Measurements from ENCODE around the gene WDR4. TPM values are rescaled to one million over a fixed set of nuclear protein-coding genes. Genes with fewer than 3 reads are reported as not detected.
"Not testable (repeated sequence)": the region's sequence is repeated elsewhere in the genome, so short reads cannot be mapped to it uniquely, and the experiment has no call there.

WDR4 gene
- total RNA-seq, 1 donor from 2014 or later = 6.0 TPM

DNA sequence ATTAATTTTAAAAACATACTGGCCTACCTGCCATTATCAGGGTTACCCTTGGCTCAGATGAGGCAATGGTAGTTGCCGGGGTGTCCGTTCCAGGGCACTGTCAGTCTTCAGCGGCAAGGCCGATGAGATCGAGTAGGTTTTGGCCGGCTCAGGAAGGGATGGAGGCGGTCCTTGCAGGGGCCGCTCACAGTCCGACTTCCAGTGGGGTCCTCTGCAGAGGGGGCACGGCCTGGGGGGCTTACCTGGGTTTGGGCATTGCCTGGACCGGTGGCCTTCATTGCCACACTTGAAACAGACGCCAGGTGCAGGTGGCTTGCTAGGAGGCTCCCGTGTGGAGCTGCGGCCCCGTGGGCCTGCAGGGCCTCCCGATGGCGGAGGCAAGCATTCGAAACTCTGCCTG, 43.6 kb upstream of the WDR4 start:
- peaks cover 10% of the 10 kb centered on the region for H3K4me1 ChIP-seq
- no peaks in the 10 kb centered on the region for H3K27me3 ChIP-seq (ENCODE audit: low read depth)
- DNase-seq = no peak
- no peak overlapping the region for H3K4me3 ChIP-seq
- TF ChIP-seq, protein P1, sequence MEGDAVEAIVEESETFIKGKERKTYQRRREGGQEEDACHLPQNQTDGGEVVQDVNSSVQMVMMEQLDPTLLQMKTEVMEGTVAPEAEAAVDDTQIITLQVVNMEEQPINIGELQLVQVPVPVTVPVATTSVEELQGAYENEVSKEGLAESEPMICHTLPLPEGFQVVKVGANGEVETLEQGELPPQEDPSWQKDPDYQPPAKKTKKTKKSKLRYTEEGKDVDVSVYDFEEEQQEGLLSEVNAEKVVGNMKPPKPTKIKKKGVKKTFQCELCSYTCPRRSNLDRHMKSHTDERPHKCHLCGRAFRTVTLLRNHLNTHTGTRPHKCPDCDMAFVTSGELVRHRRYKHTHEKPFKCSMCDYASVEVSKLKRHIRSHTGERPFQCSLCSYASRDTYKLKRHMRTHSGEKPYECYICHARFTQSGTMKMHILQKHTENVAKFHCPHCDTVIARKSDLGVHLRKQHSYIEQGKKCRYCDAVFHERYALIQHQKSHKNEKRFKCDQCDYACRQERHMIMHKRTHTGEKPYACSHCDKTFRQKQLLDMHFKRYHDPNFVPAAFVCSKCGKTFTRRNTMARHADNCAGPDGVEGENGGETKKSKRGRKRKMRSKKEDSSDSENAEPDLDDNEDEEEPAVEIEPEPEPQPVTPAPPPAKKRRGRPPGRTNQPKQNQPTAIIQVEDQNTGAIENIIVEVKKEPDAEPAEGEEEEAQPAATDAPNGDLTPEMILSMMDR (IDR thresholded peaks at IDR 0.05; ENCODE audit: borderline replicate concordance) = no peak
- H3K36me3 ChIP-seq = no peaks in the 10 kb centered on the region
- intact Hi-C loops (cut with micrococcal nuclease) = no loop called here
- H3K9me3 ChIP-seq (replicated peaks) = no peaks in the 10 kb centered on the region
- H3K27ac ChIP-seq (replicated peaks) = no peak overlapping the region

DNA sequence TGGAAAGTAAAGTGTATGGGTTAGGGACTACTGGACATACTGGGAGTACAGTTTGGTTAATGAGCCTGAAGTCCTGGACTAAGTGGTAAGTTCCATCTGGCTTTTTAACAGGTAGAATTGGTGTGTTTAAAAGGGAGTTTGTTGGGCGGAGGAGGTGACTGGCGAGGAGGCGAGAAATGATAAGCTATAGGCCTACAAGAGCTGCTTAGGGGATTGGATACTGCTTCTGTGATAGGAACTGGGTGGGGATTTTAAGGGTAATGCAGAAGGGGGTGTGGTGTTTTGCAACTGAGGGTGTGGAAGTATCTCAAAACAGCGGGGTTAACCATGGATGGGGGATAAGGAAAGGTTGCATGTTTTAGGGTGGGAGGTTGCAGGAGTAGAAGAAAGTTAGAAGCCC, 42.6 kb upstream of the WDR4 start:
- intact Hi-C loops (cut with micrococcal nuclease) = no loop called here
- Histone ChIP-seq H3K36me3 (no peaks in the 10 kb centered on the region), H3K9me3 (replicated peaks) (no peaks in the 10 kb centered on the region), H3K27ac (replicated peaks) (no peak overlapping the region), H3K4me1 (peaks cover 10% of the 10 kb centered on the region), H3K4me3 (no peak overlapping the region), H3K27me3 (ENCODE audit: low read depth) (no peaks in the 10 kb centered on the region)
- no peak for DNase-seq
- TF ChIP-seq, protein P1 (IDR thresholded peaks at IDR 0.05; ENCODE audit: borderline replicate concordance) = no peak

DNA sequence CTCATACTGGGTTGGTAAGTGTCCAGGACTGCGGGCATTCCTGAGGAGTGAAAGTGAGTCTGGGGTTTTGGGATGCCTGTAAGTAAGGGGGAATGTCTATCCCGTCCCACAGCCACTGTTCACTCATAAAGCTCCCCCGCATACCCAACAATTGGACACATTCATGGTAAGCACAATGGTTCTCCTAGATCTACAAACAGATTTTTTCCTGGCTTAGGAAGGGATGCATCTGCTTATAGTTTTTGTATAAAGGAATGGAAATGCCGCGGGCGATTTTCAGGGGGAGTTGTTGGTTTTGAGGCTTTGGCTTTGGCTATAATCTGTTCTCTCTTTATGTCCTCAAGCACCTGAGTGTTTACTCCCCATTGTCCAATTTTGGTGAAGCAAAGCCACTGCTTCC, 39.0 kb upstream of the WDR4 start:
- peaks cover 3% of the 10 kb centered on the region for H3K36me3 ChIP-seq
- H3K4me1 ChIP-seq = peaks cover 4% of the 10 kb centered on the region
- DNase-seq = no peak
- H3K4me3 ChIP-seq = no peak overlapping the region
- TF ChIP-seq, protein P1 (IDR thresholded peaks at IDR 0.05; ENCODE audit: borderline replicate concordance) = no peak
- H3K27me3 ChIP-seq (ENCODE audit: low read depth) = no peaks in the 10 kb centered on the region
- H3K9me3 ChIP-seq (replicated peaks) = no peaks in the 10 kb centered on the region
- no peak overlapping the region for H3K27ac ChIP-seq (replicated peaks)
- intact Hi-C loops (cut with micrococcal nuclease) = no loop called here

DNA sequence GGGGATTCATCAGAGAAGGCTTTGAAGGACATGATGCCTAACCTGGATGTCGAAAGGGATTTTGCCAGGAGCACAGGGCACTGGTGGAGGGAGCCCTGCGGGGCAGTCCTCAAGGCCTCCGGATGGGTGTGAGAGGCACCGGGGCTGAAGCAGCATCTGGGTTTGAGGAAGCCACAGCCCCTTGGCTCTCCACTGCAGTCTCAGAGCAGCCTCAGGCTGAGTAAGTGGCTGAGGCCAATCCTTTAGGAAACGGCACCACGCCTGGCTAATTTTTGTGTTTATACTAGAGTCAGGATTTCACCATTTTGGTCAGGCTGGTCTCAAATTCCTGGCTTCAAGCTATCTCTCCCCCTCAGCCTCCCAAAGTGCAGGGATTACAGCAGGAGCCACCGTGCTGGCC, 34.1 kb upstream of the WDR4 start:
- peaks cover 4% of the 10 kb centered on the region for H3K4me1 ChIP-seq
- intact Hi-C loops (cut with micrococcal nuclease) = no loop called here
- TF ChIP-seq, protein P1 (IDR thresholded peaks at IDR 0.05; ENCODE audit: borderline replicate concordance) = no peak
- H3K27me3 ChIP-seq (ENCODE audit: low read depth) = no peaks in the 10 kb centered on the region
- no peak overlapping the region for H3K4me3 ChIP-seq
- H3K27ac ChIP-seq (replicated peaks) = no peak overlapping the region
- peaks cover 44% of the 10 kb centered on the region for H3K36me3 ChIP-seq
- no peaks in the 10 kb centered on the region for H3K9me3 ChIP-seq (replicated peaks)
- DNase-seq = no peak

DNA sequence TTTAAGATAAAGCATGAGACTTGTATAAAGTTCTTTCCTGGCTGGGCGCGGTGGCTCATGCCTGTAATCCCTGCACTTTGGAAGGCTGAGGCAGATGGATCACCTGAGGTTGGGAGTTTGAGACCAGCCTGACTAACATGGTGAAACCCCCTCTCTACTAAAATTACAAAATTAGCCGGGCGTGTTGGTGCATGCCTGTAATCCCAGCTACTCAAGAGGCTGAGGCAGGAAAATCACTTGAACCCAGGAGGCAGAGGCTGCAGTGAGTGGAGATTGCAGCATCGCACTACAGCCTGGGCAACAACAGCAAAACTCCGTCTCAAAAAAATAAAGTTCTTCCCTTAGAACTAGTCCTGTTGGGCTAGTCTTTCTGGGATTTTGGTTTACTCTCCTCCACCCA, 32.6 kb upstream of the WDR4 start:
- H3K27ac ChIP-seq (replicated peaks); DNase-seq; H3K4me1 ChIP-seq; H3K9me3 ChIP-seq (replicated peaks); H3K27me3 ChIP-seq (ENCODE audit: low read depth); H3K4me3 ChIP-seq; intact Hi-C loops (cut with micrococcal nuclease): not testable (repeated sequence)
- peaks cover 58% of the 10 kb centered on the region for H3K36me3 ChIP-seq

DNA sequence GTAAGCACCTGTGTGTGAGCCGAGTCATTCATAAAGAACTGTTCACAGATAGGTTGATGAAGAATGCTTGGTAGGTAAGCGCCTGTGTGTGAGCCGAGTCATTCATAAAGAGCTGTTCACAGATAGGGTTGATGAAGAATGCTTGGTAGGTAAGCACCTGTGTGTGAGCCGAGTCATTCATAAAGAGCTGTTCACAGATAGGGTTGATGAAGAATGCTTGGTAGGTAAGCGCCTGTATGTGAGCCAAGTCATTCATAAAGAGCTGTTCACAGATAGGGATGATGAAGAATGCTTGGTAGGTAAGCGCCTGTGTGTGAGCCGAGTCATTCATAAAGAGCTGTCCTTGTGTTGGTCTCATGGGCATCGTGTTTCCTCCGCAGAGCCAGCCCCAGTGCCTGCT, 29.1 kb upstream of the WDR4 start:
- DNase-seq; H3K4me3 ChIP-seq; H3K4me1 ChIP-seq; H3K27ac ChIP-seq (replicated peaks); H3K27me3 ChIP-seq (ENCODE audit: low read depth); intact Hi-C loops (cut with micrococcal nuclease); H3K9me3 ChIP-seq (replicated peaks): not testable (repeated sequence)
- peaks cover 89% of the 10 kb centered on the region for H3K36me3 ChIP-seq

DNA sequence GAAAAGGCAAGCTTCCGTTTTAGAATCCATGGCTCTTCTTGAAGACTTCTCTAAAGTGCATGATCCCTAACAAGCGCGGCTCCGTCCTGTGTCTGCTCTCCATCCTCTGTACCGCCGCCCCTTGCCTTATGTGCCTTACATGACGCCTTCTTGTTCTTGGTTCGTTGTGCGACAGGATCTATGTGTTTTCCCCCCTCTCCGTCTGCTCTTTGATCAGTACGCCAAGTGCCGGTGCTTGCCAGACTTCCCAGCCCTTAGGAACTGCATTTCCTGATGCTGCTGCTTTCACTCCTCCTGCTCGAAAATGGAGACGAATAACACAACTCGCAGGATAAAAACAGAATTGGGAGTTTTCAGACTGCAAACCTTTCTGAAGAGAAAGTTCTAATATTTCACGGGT, 26.9 kb upstream of the WDR4 start:
- H3K36me3 ChIP-seq = peaks cover 97% of the 10 kb centered on the region
- TF ChIP-seq, protein P1 (IDR thresholded peaks at IDR 0.05; ENCODE audit: borderline replicate concordance) = no peak
- intact Hi-C loops (cut with micrococcal nuclease) = no loop called here

More for the DNA sequence above, 26.9 kb upstream of the WDR4 start:
- Histone ChIP-seq H3K27ac (replicated peaks) (no peak overlapping the region), H3K9me3 (replicated peaks) (no peaks in the 10 kb centered on the region), H3K4me1 (peaks cover 4% of the 10 kb centered on the region), H3K4me3 (no peak overlapping the region), H3K27me3 (ENCODE audit: low read depth) (no peaks in the 10 kb centered on the region)
- DNase-seq = no peak

Measured in left ventricle myocardium inferior (tissue), 1 donor.